Sigmoid colon (tissue), 7 donors: Measurements from ENCODE around the gene DCAF10. TPM values are rescaled to one million over a fixed set of nuclear protein-coding genes. Genes with fewer than 3 reads are reported as not detected.

Source experiments
- DNase-seq: peaks from one replicate; pipeline ENCODE4 v3.0.0-alpha.2; 2019
- H3K27ac ChIP-seq, 4 donors: fragments of 200-600 bp; sonication (generic); one replicate each; pipeline ENCODE4 v1.5.1; 2016 to 2019; ENCODE audit warnings: mild to moderate bottlenecking in 1 of 4
- H3K27me3 ChIP-seq, 3 donors: fragments of 200-600 bp; sonication (generic); one replicate each; pipeline ENCODE4 v1.5.1; 2019; ENCODE audit warnings: mild to moderate bottlenecking in 1 of 3
- H3K36me3 ChIP-seq, 4 donors: fragments of 200-600 bp; sonication (generic); one replicate each; pipeline ENCODE4 v1.5.1; 2016 to 2019
- H3K4me1 ChIP-seq, 4 donors: fragments of 200-600 bp; sonication (generic); one replicate each; pipeline ENCODE4 v1.5.1; 2017 to 2019
- H3K4me3 ChIP-seq, 4 donors: fragments of 200-600 bp; sonication (generic); one replicate each; pipeline ENCODE4 v1.5.1; 2017 to 2019; ENCODE audit warnings: mild to moderate bottlenecking in 2 of 4, moderate library complexity in 1 of 4
- H3K9me3 ChIP-seq, 4 donors: fragments of 200-600 bp in 3 of 4; sonication (generic) in 3 of 4; one replicate each; pipeline versions ENCODE4 v1.5.1 to v1.6.1; 2013 to 2019
- CTCF ChIP-seq, 4 experiments: fragments of 450-650 bp in 3 of 4; fragments of 200-600 bp in 1 of 4; IDR thresholded peaks; one replicate each; pipeline ENCODE4 v1.5.1; 2016 to 2019; ENCODE audit warnings: antibody characterized with exemption in 4 of 4, mild to moderate bottlenecking in 3 of 4, moderate library complexity in 2 of 4
- EP300 ChIP-seq, 4 donors: sonication (generic); formaldehyde crosslinking; IDR thresholded peaks; one replicate each; pipeline ENCODE4 v1.6.1; 2017; ENCODE audit warnings: antibody characterized with exemption in 4 of 4
- POLR2A ChIP-seq, 2 donors: fragments of 450-650 bp; IDR thresholded peaks; one replicate each; pipeline ENCODE4 v1.6.1; 2016; ENCODE audit warnings: antibody characterized with exemption in 2 of 2, mild to moderate bottlenecking in 2 of 2, moderate library complexity in 2 of 2
- POLR2AphosphoS5 ChIP-seq, 4 donors: sonication (generic); formaldehyde crosslinking; IDR thresholded peaks; one replicate each; pipeline ENCODE4 v1.6.1; 2017; ENCODE audit warnings: antibody characterized with exemption in 4 of 4
- WGBS, 2 donors: extraction: QIAGEN DNeasy Blood & Tissue Kit; methylation state at CpG; one replicate each; pipeline ENCODE4 v1.1.7; 2013; 5-methylcytosine and 5-hydroxymethylcytosine counted together
- intact Hi-C: fragments of 100-400 bp; cut with DNase I; formaldehyde crosslinking; loops from one replicate; pipeline ENCODE4 v1.15.1; 2023
- polyA plus RNA-seq, 3 donors: library from polyadenylated mRNA; stranded (reverse); fragments of 200-250 nt; gene quantifications; one replicate each; pipeline ENCODE4 v1.2.3, GENCODE V29; 2013
- total RNA-seq, 4 donors: library from RNA; depleted of rRNA; stranded (reverse); fragments of >200 nt; gene quantifications; one replicate each; pipeline ENCODE4 v1.1.0, GENCODE V29; 2016
- donor health status: healthy with polysubstance abuse.
- donor health status: Bipolar disorder and iron deficiency.
- donor health status: healthy.

Gene DCAF10
- total and polyA plus RNA-seq, 7 donors, result 4.8 to 49.3 (median 29.1) TPM

- Histone ChIP-seq H3K27me3 (no peaks in the 10 kb centered on the region), H3K4me3 (no peak overlapping the region), H3K27ac (no peak overlapping the region), H3K9me3 (no peaks in the 10 kb centered on the region), H3K36me3 (peaks cover 0 to 5% (median 0%) of the 10 kb centered on the region in 4 donors), H3K4me1 (no peaks in the 10 kb centered on the region)
- intact Hi-C loops, result no loop called here
- WGBS, 2 donors, result 89 to 90% methylated on average over 2 of the region's 2 CpGs
- DNase-seq, result no peak
- TF ChIP-seq POLR2AphosphoS5 (IDR thresholded peaks at IDR 0.05) (no peak), POLR2A (IDR thresholded peaks at IDR 0.05) (no peak), CTCF (IDR thresholded peaks at IDR 0.05) (no peak), EP300 (IDR thresholded peaks at IDR 0.05) (no peak)
These were observed 35.8 kb downstream of the DCAF10 start for GRCh38 chr9:37836386-37836785.

GRCh38 chr9:37839496-37840461, 39.2 kb downstream of the DCAF10 start:
- TF ChIP-seq EP300 (IDR thresholded peaks at IDR 0.05), result no peak
- TF ChIP-seq CTCF (IDR thresholded peaks at IDR 0.05), result no peak
- no peak for TF ChIP-seq POLR2AphosphoS5 (IDR thresholded peaks at IDR 0.05)
- TF ChIP-seq POLR2A (IDR thresholded peaks at IDR 0.05), result no peak
- 94 to 96% methylated on average over 3 of the region's 3 CpGs for WGBS, 2 donors
- intact Hi-C loops, result no loop called here
- Histone ChIP-seq H3K4me1 (no peaks in the 10 kb centered on the region), H3K36me3 (peaks cover 0 to 10% (median 0%) of the 10 kb centered on the region in 4 donors), H3K27me3 (no peaks in the 10 kb centered on the region), H3K27ac (no peak overlapping the region), H3K9me3 (no peaks in the 10 kb centered on the region), H3K4me3 (no peak overlapping the region)
- DNase-seq, result no peak

GRCh38 chr9:37840560-37841194, 40.1 kb downstream of the DCAF10 start:
- intact Hi-C loops, result no loop called here
- 93 to 96% methylated on average over 4 of the region's 4 CpGs for WGBS, 2 donors

GRCh38 chr9:37852222-37852621, 51.6 kb downstream of the DCAF10 start:
- H3K36me3 ChIP-seq, result peaks cover 0 to 21% (median 0%) of the 10 kb centered on the region in 4 donors
- no peak for DNase-seq
- H3K27me3 ChIP-seq, result no peaks in the 10 kb centered on the region
- 96% methylated on average over 2 of the region's 2 CpGs for WGBS, 2 donors
- intact Hi-C loops, result loop anchor here (10.0 kb wide), 1 partner anchor 47 kb away; the partner anchor contains the start of gene DCAF10
- no peaks in the 10 kb centered on the region for H3K4me1 ChIP-seq
- TF ChIP-seq EP300 (IDR thresholded peaks at IDR 0.05), result no peak
- TF ChIP-seq POLR2AphosphoS5 (IDR thresholded peaks at IDR 0.05), result no peak
- no peak for TF ChIP-seq CTCF (IDR thresholded peaks at IDR 0.05)
- TF ChIP-seq POLR2A (IDR thresholded peaks at IDR 0.05), result no peak
- H3K9me3 ChIP-seq, result no peaks in the 10 kb centered on the region
- no peak overlapping the region for H3K27ac ChIP-seq
- H3K4me3 ChIP-seq, result no peak overlapping the region

More at GRCh38 chr9:37840560-37841194, 40.1 kb downstream of the DCAF10 start:
- Histone ChIP-seq H3K27ac (no peak overlapping the region), H3K36me3 (peaks cover 0 to 10% (median 0%) of the 10 kb centered on the region in 4 donors), H3K4me3 (no peak overlapping the region), H3K9me3 (no peaks in the 10 kb centered on the region), H3K27me3 (no peaks in the 10 kb centered on the region), H3K4me1 (no peaks in the 10 kb centered on the region)
- no peak for TF ChIP-seq POLR2AphosphoS5 (IDR thresholded peaks at IDR 0.05)
- no peak for TF ChIP-seq EP300 (IDR thresholded peaks at IDR 0.05)
- TF ChIP-seq POLR2A (IDR thresholded peaks at IDR 0.05), result no peak
- no peak for TF ChIP-seq CTCF (IDR thresholded peaks at IDR 0.05)
- no peak for DNase-seq
